SU-DHL-6 (cell line): ENCODE measurements around the gene TPD52L2.

ENCODE experiments used
- CTCF ChIP-seq: fragments of 200-600 bp; sonication (generic); IDR thresholded peaks from one replicate; pipeline ENCODE4 v1.5.1; 2017; ENCODE audit warnings: antibody characterized with exemption, mild to moderate bottlenecking, low read length, moderate library complexity; ENCODE audit not compliant: insufficient read depth, poor library complexity, severe bottlenecking
- EZH2phosphoT487 ChIP-seq: fragments of 200-600 bp; sonication (generic), shearing (Covaris generic); conservative IDR thresholded peaks from 2 replicates; pipeline ENCODE4 v1.6.1; 2018; ENCODE audit warnings: mild to moderate bottlenecking, antibody characterized with exemption, low read length, moderate library complexity, mixed read lengths

- TF ChIP-seq CTCF (no peak), EZH2phosphoT487 (no peak)
Measured at GRCh38 chr20:63931735-63932134, 66.7 kb downstream of the TPD52L2 start.
